ENCODE data around the gene SMIM31.

GRCh38 chr4:164718827-164719226 is 35.1 kb upstream of the SMIM31 start:
- TF ChIP-seq POLR2A (IDR thresholded peaks at IDR 0.05), result no peak
- TF ChIP-seq, protein P1, sequence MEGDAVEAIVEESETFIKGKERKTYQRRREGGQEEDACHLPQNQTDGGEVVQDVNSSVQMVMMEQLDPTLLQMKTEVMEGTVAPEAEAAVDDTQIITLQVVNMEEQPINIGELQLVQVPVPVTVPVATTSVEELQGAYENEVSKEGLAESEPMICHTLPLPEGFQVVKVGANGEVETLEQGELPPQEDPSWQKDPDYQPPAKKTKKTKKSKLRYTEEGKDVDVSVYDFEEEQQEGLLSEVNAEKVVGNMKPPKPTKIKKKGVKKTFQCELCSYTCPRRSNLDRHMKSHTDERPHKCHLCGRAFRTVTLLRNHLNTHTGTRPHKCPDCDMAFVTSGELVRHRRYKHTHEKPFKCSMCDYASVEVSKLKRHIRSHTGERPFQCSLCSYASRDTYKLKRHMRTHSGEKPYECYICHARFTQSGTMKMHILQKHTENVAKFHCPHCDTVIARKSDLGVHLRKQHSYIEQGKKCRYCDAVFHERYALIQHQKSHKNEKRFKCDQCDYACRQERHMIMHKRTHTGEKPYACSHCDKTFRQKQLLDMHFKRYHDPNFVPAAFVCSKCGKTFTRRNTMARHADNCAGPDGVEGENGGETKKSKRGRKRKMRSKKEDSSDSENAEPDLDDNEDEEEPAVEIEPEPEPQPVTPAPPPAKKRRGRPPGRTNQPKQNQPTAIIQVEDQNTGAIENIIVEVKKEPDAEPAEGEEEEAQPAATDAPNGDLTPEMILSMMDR (IDR thresholded peaks at IDR 0.05), result no peak
